HFF-Myc (cell line): ENCODE data around the gene OSBPL3.

Experiments used
- DNase-seq: peaks from one replicate; pipeline ENCODE4 v3.0.0-alpha.2; 2011; ENCODE audit warnings: low read depth; ENCODE audit errors: extremely low read depth
- H3K4me3 ChIP-seq: replicated peaks from 2 replicates; pipeline ENCODE4 v1.5.1; 2011; ENCODE audit warnings: low read depth, mild to moderate bottlenecking, control low read depth, low read length
- TF ChIP-seq, protein P1 (sequence below): IDR thresholded peaks from 2 replicates; pipeline ENCODE4 v1.5.1; 2012; ENCODE audit warnings: mild to moderate bottlenecking, low read depth, low read length, control low read depth; ENCODE audit errors: missing control alignments

Gene OSBPL3

DNA sequence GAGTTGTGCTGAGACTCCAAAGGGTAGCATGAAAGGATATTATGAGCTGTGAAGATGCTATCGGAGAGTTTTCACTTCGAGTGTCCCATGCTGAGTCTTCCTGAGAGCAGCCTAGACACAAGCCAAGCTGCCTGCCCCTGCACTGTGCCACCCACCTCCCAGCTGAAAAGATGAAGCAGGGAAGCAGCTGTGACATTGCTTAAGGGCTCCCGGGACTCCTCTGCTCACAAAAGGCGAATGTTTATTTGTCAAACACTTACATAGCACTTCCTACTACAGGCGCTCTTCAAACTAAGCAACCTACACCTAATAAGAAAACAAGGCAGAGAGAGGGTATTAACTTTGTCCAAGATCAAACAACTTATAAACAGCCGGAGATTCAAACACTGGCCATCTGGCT lies 95.6 kb downstream of the OSBPL3 start:
- H3K4me3 ChIP-seq: no peak overlapping the region
- DNase-seq: no peak
- TF ChIP-seq, protein P1, sequence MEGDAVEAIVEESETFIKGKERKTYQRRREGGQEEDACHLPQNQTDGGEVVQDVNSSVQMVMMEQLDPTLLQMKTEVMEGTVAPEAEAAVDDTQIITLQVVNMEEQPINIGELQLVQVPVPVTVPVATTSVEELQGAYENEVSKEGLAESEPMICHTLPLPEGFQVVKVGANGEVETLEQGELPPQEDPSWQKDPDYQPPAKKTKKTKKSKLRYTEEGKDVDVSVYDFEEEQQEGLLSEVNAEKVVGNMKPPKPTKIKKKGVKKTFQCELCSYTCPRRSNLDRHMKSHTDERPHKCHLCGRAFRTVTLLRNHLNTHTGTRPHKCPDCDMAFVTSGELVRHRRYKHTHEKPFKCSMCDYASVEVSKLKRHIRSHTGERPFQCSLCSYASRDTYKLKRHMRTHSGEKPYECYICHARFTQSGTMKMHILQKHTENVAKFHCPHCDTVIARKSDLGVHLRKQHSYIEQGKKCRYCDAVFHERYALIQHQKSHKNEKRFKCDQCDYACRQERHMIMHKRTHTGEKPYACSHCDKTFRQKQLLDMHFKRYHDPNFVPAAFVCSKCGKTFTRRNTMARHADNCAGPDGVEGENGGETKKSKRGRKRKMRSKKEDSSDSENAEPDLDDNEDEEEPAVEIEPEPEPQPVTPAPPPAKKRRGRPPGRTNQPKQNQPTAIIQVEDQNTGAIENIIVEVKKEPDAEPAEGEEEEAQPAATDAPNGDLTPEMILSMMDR: no peak

DNA sequence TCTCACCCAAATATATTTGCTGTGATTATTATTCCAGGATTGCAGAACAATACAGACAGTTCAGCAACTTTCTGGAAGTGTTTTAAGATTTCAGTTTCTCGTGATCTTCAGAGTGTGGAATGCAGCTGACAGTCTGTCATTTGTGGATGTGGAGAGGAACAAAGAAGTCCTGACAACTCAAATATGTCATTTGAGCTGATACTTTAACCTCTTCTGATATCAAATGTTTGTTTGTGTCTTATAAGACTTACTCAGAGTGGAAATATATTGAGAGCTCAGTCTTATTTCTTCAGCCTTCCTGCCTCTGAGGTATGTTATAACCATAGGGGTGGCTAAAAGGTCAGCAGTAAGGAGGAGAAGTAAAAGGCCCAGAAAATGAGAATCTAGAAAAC lies 96.4 kb downstream of the OSBPL3 start:
- DNase-seq: no peak
- no peak overlapping the region for H3K4me3 ChIP-seq
- TF ChIP-seq, protein P1: no peak

- DNase-seq: peak; percentile 46
- TF ChIP-seq, protein P1: no peak
- no peak overlapping the region for H3K4me3 ChIP-seq
These were observed 96.9 kb downstream of the OSBPL3 start for GRCh38 chr7:24882989-24883621.

DNA sequence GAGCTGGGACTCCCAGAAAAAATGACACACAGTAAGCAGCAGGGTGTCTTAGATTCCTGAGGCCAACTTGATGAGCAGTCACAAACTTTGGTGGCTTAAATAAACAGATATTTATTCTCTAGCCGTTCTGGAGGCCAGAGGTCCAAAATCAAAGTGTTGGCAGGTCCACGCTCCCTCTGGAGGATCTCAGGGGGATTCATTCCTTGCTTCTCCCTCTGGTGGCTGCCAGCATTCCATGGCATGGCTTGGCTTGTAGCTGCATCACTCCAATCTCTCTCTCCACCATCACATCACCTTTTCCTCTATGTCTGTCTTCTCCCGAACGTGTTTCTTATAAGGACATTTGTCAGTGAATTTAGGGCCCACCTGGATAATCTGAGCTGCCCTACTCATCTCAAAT lies 98.4 kb downstream of the OSBPL3 start:
- H3K4me3 ChIP-seq: no peak overlapping the region
- TF ChIP-seq, protein P1: peak; percentile 42
- no peak for DNase-seq

- TF ChIP-seq, protein P1: no peak
- DNase-seq: no peak
- H3K4me3 ChIP-seq: no peak overlapping the region
These were observed 99.1 kb downstream of the OSBPL3 start for GRCh38 chr7:24880886-24881285.

- TF ChIP-seq, protein P1: no peak
- no peak overlapping the region for H3K4me3 ChIP-seq
- DNase-seq: no peak
These were observed 100.7 kb downstream of the OSBPL3 start for GRCh38 chr7:24879291-24879690.

- TF ChIP-seq, protein P1: no peak
- DNase-seq: no peak
- H3K4me3 ChIP-seq: no peak overlapping the region
These were observed 102.1 kb downstream of the OSBPL3 start for GRCh38 chr7:24877790-24878311.
